Esophagus muscularis mucosa (tissue), 3 donors: Measurements from ENCODE around the gene INPP5A.

ENCODE experiments used
- CTCF ChIP-seq, 3 experiments: fragments of 200-600 bp in 2 of 3; fragments of 450-650 bp in 1 of 3; sonication (generic) in 2 of 3; IDR thresholded peaks; one replicate each; pipeline ENCODE4 v1.5.1; 2017 to 2019; ENCODE audit warnings: antibody characterized with exemption in 3 of 3, mild to moderate bottlenecking in 2 of 3, moderate library complexity in 1 of 3
- POLR2A ChIP-seq: fragments of 450-650 bp; IDR thresholded peaks from one replicate; pipeline ENCODE4 v1.6.1; 2017; ENCODE audit warnings: antibody characterized with exemption, moderate library complexity, mild to moderate bottlenecking, low read depth

GRCh38 chr10:132578287-132578951, 40.8 kb downstream of the INPP5A start:
- TF ChIP-seq CTCF (IDR thresholded peaks at IDR 0.05) (no peak), POLR2A (no peak)
